ENCODE measurements around the gene CACNB2. TPM values are rescaled to one million over a fixed set of nuclear protein-coding genes. Genes with fewer than 3 reads are reported as not detected.

Gene CACNB2
- total RNA-seq, 3 donors from 2014 or later: not detected

DNA sequence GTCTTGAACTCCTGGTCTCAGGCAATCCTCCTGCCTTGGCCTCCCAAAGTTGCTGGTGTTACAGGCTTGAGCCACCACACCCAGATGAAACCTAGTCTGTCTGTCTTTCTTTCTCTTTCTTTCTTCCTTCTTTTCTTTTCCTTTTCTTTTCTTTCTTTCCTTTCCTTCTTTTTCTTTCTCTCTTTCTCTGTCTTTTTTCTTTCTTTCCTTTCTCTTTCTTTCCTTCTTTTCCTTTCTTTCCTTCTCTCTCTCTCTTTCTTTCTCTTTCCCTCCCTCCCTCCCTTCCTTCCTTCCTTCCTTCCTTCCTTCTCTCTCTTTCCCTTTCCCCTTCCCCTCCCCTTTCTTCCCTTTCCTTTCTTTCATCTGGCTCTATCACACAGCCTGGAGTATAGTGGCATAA, 185.2 kb downstream of the CACNB2 start:
- no peaks in the 10 kb centered on the region for H3K27me3 Mint-ChIP-seq (ENCODE audit: low read depth)
- no peak for ATAC-seq
- no peaks in the 10 kb centered on the region for H3K9me3 Mint-ChIP-seq
- no peaks in the 10 kb centered on the region for H3K36me3 Mint-ChIP-seq (ENCODE audit: insufficient read depth)
- no peak for DNase-seq
- no peak overlapping the region for H3K4me3 Mint-ChIP-seq
- H3K4me1 Mint-ChIP-seq (ENCODE audit: low read depth): no peaks in the 10 kb centered on the region

DNA sequence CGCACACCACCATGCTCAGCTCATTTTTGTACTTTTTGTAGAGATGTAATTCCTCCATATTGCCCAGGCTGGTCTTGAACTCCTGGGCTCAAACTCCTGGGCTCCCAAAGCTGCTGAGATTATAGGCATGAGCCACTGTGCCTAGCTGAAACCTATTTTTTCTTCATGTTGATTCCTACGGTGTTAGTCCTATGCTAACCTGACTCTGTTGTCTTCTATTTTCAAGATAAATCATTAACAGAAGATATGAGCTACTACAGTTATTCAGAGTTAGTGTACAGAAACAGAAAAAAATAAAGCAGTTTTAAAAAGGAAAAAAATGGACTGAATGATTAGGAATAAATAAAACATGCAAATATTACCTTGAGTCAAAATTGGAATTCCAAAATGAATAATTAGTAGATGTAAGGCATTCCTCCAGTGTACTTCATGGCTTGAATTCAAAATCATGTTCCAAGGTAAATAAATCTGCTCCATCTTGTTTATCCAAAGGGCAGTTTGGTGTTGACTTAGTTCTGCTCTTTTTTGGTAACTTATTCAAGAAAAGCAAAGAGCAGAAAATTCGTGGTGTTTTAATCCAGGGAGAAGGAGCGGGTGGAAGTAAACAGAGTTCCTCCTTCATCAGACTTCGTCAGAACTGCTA, 185.8 kb downstream of the CACNB2 start:
- Mint-ChIP-seq H3K27me3 (ENCODE audit: low read depth) (no peaks in the 10 kb centered on the region), H3K4me1 (ENCODE audit: low read depth) (no peaks in the 10 kb centered on the region), H3K36me3 (ENCODE audit: insufficient read depth) (no peaks in the 10 kb centered on the region), H3K9me3 (no peaks in the 10 kb centered on the region), H3K4me3 (no peak overlapping the region)
- no peak for ATAC-seq
- no peak for DNase-seq

DNA sequence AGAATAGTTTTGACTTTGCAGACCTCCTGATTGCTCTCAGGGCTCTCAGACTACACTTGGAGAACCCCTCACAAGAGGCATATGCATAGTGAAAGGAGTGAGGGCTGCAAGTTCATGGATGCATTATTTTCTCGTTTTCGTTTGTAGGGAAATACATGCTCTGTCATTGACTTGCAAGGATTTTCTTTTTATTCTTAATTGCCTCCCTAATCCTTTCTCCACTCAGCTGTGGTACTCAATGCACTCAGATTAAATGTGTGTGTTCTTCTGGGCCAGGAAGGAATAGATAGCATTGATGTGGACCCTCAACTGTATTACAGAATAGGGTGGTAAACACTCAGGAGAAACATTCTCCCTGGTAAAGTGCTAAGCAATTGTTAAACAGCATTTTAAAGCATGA, 188.7 kb downstream of the CACNB2 start:
- H3K4me1 Mint-ChIP-seq (ENCODE audit: low read depth): no peaks in the 10 kb centered on the region
- no peaks in the 10 kb centered on the region for H3K36me3 Mint-ChIP-seq (ENCODE audit: insufficient read depth)
- no peaks in the 10 kb centered on the region for H3K9me3 Mint-ChIP-seq
- no peaks in the 10 kb centered on the region for H3K27me3 Mint-ChIP-seq (ENCODE audit: low read depth)
- no peak for ATAC-seq
- no peak overlapping the region for H3K4me3 Mint-ChIP-seq
- DNase-seq: no peak

DNA sequence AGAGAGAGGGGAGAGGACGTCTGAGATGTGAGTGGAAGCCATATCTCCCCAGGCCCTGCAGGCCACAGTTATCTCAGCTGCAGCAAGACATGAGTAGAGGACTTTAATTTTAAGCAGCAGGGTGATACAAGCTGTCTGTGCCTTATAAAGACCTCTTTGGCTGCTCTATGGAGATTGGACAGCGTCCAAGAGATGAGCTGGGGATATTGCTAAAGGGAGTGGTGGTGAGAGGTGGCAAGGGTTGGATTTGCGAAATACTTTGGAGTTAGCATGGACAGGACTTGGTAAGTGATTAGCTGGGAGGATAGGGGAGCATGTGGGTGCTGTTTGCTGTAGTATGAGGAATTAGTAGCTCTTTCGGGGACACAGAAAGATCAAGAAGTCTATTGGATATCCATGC, 191.8 kb downstream of the CACNB2 start:
- DNase-seq: no peak
- Mint-ChIP-seq H3K9me3 (no peaks in the 10 kb centered on the region), H3K4me3 (no peak overlapping the region), H3K4me1 (ENCODE audit: low read depth) (no peaks in the 10 kb centered on the region), H3K27me3 (ENCODE audit: low read depth) (no peaks in the 10 kb centered on the region), H3K36me3 (ENCODE audit: insufficient read depth) (no peaks in the 10 kb centered on the region)
- ATAC-seq: no peak

DNA sequence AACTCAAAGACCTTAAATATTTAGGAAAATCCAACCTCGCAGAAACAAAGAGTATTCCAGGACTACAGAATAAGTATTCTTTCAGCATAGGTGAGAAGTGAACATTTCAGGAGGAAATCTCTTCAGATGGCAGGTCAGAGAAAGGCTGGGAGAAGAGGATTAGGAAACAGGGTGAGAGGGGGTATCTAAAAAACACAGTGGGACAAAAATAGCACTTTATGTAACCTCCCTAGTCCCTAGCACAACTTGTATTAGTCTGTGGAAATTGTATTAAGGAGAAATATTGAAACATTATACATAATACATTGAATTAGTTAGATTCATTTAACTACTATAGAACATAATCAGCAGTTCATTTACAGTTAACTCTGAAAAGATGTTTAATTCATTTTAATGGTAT, 192.3 kb downstream of the CACNB2 start:
- Mint-ChIP-seq H3K36me3 (ENCODE audit: insufficient read depth) (no peaks in the 10 kb centered on the region), H3K9me3 (no peaks in the 10 kb centered on the region), H3K4me1 (ENCODE audit: low read depth) (no peaks in the 10 kb centered on the region), H3K27me3 (ENCODE audit: low read depth) (no peaks in the 10 kb centered on the region), H3K4me3 (no peak overlapping the region)
- DNase-seq (no peak), ATAC-seq (no peak)

DNA sequence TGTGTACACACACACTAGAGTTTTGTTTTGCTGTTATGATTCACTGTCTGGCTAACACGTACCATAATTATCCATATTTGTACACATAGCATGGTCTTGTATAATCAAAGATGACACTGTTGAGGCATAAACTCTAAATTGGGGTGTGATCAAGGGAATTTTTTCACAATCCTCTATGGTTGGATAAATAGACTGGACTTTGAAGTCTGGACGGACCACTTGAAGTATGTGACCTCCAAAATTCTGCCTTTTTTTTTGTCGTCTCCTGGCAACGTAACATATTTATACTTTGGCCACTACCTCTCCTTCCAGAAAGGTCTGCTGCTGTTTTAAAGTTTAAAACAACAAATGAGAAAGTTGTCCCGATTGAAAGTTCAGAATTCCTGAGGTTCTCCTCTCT, 193.4 kb downstream of the CACNB2 start:
- no peaks in the 10 kb centered on the region for H3K9me3 Mint-ChIP-seq
- H3K4me1 Mint-ChIP-seq (ENCODE audit: low read depth): no peaks in the 10 kb centered on the region
- no peak overlapping the region for H3K4me3 Mint-ChIP-seq

DNA sequence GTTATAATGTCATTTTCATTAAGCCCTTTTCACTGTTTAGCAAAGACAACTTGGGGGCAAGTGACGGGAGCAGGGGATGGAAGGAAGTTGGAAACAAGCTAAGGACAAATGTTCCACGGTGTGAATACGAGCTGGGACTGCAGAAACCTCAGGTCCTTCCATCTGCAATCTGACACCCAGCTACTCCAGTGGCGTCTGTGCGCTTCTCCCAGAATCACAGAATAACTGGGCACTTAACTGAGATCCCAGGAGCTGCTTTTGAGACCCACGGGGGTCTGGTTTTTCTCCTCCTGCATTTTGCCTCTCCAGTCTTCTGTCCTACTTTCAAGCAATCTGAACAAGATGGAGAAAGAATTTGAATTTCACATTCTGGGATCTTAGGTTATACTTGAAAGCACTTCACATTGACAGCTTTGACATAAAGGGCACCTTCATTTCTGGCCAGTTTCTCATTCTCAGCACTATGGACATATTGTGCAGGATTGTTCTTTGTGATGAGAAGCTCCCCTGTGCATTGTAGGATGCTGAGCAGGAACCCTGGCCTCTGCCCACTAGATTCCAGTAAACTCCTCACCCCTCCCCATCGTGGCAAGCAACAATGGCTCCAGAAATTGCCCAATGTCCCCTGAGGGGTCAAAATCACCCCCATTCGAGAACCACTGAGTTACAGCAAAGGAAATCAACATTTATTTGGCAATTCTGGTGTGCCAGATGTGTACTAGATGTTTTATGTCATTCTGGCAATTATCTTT, 194.1 kb downstream of the CACNB2 start:
- no peaks in the 10 kb centered on the region for H3K27me3 Mint-ChIP-seq (ENCODE audit: low read depth)
- no peak overlapping the region for H3K4me3 Mint-ChIP-seq
- no peak for DNase-seq
- no peaks in the 10 kb centered on the region for H3K4me1 Mint-ChIP-seq (ENCODE audit: low read depth)
- no peaks in the 10 kb centered on the region for H3K36me3 Mint-ChIP-seq (ENCODE audit: insufficient read depth)
- no peaks in the 10 kb centered on the region for H3K9me3 Mint-ChIP-seq
- ATAC-seq: no peak

More for the DNA sequence above, 193.4 kb downstream of the CACNB2 start:
- ATAC-seq (no peak), DNase-seq (no peak)
- Mint-ChIP-seq H3K27me3 (ENCODE audit: low read depth) (no peaks in the 10 kb centered on the region), H3K36me3 (ENCODE audit: insufficient read depth) (no peaks in the 10 kb centered on the region)

DNA sequence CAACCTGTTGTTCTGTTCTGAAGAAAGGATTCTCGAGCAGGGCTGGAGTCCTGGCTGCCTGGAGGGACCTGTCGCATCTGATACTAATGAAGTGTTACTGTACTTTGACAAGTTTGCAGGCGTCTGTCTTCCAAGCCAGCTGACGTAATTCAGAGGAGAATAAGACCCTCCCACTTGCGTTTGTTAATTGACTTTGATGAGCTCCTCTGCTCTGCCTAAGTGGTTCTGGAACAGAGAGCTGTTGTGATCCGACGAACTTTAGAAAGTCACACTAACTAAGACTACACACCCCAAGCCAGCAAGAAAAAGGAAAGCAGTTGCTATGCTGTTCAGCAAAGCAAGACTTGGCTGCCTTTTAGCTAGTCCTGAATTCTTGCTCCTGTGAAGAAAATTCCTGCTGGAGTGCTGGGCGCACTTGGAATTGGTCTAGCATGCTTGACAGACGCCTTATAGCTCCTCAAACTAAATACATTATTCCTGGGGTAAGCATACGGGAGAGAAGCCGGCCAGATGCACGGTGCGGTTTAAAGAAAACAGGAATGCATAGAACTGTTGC, 200.3 kb downstream of the CACNB2 start:
- Mint-ChIP-seq H3K36me3 (ENCODE audit: insufficient read depth) (no peaks in the 10 kb centered on the region), H3K27me3 (ENCODE audit: low read depth) (no peaks in the 10 kb centered on the region), H3K4me1 (ENCODE audit: low read depth) (no peaks in the 10 kb centered on the region), H3K9me3 (no peaks in the 10 kb centered on the region), H3K4me3 (no peak overlapping the region)
- DNase-seq (no peak), ATAC-seq (no peak)

DNA sequence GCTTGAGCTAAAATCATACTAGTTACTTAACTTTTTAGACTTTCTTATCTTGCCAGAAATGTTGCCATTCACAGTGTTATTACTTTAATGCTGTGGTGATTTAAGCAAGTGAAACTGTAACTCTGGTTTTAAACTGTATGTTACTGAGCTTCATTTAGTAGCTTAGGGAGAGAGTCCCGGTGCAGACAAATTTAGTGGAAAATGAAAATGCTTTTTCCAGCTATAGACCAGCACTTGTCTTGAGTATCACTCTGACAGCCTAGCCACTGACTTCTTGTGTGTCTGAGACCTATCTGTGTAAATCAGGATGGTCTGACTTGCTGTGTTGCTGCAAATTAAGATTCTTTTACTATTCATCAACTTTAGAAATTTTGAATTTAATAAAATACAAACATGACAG, 200.8 kb downstream of the CACNB2 start:
- no peaks in the 10 kb centered on the region for H3K27me3 Mint-ChIP-seq (ENCODE audit: low read depth)
- no peak for ATAC-seq
- H3K4me3 Mint-ChIP-seq: no peak overlapping the region
- H3K4me1 Mint-ChIP-seq (ENCODE audit: low read depth): no peaks in the 10 kb centered on the region
- no peak for DNase-seq
- no peaks in the 10 kb centered on the region for H3K9me3 Mint-ChIP-seq
- H3K36me3 Mint-ChIP-seq (ENCODE audit: insufficient read depth): no peaks in the 10 kb centered on the region

DNA sequence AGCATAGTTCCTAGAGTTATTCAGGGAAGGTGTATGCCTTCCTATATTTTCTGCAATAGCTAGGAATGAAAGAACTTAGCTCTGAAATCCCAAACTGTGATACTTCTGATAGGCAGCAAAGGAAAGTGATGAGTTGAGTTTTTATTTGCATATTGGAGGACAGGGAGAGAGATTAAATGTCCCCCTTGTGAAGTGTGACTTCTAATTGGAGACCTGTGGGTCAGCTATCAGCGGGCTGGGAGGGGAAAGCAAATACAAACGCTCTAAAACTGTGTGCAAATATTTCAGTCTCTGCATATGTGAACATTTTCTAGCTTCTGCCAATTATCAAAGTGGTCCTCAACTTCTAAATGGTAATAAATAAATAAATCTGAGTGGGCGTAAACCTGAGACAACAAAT, 203.3 kb downstream of the CACNB2 start:
- Mint-ChIP-seq H3K4me1 (ENCODE audit: low read depth) (no peaks in the 10 kb centered on the region), H3K27me3 (ENCODE audit: low read depth) (no peaks in the 10 kb centered on the region), H3K9me3 (no peaks in the 10 kb centered on the region), H3K4me3 (no peak overlapping the region), H3K36me3 (ENCODE audit: insufficient read depth) (no peaks in the 10 kb centered on the region)
- DNase-seq (no peak), ATAC-seq (no peak)

DNA sequence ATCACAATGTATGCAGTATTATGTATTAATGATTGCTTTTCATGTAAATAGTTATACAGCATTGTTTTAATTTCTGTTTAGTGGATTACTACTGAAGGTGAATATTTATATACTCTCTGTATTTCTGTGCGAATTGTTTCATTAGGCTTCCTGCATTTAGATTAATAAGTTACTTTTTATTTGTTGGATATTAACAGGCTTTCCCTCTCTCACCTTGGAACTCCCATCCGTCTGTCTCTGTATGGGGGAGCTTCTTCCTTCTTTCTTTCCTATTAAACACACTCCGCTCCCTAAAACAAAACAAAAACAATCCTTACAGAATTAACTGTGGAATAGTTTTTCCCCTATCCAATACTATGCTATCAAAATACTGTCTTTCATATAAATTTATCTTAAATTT, 205.1 kb downstream of the CACNB2 start:
- Mint-ChIP-seq H3K4me1 (ENCODE audit: low read depth) (no peaks in the 10 kb centered on the region), H3K36me3 (ENCODE audit: insufficient read depth) (no peaks in the 10 kb centered on the region), H3K27me3 (ENCODE audit: low read depth) (no peaks in the 10 kb centered on the region), H3K9me3 (no peaks in the 10 kb centered on the region), H3K4me3 (no peak overlapping the region)
- ATAC-seq (no peak), DNase-seq (no peak)

DNA sequence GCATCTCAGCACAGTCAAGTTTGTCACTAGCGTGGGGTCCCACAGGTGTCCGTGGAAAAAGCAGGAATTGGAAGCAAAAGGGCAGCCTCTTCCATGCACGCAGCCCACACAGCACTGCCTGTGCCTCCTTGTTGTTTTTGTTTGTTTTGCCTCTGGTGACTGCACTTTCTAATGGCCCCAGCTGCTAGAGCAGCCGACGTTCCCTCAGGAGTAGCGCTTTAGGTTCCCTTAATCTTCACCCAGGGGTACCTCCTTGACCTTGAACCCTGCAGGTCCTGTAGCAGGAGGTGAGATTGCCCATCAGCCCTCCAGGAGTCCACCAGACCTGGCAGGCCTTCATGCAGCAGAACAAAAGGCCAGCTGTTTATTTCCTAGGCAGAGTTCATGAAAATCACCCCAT, 210.1 kb downstream of the CACNB2 start:
- Mint-ChIP-seq H3K4me1 (ENCODE audit: low read depth) (no peaks in the 10 kb centered on the region), H3K4me3 (no peak overlapping the region), H3K9me3 (no peaks in the 10 kb centered on the region), H3K36me3 (ENCODE audit: insufficient read depth) (no peaks in the 10 kb centered on the region), H3K27me3 (ENCODE audit: low read depth) (no peaks in the 10 kb centered on the region)
- ATAC-seq: no peak
- DNase-seq: no peak

DNA sequence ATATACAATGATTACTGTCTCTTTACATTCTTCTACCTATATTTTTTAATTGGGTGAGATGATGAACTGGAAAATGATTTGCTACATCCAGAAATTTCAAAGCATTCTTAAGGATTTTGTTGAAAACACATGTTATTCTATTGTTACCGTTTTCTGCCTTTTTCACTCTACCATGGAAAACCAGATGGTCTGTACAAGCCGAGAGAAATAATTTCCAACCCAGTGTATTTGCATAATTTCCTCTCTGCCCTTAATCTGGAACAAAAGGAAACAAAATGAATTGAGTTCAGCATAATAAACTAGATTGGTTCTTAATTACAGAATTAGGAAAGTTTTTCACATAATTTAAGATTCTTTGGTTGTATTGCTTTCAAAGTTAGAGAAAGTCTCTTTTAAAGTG, 211.2 kb downstream of the CACNB2 start:
- H3K4me1 Mint-ChIP-seq (ENCODE audit: low read depth): no peaks in the 10 kb centered on the region
- H3K27me3 Mint-ChIP-seq (ENCODE audit: low read depth): no peaks in the 10 kb centered on the region
- ATAC-seq (no peak), DNase-seq (no peak)
- H3K9me3 Mint-ChIP-seq: no peaks in the 10 kb centered on the region
- no peak overlapping the region for H3K4me3 Mint-ChIP-seq
- no peaks in the 10 kb centered on the region for H3K36me3 Mint-ChIP-seq (ENCODE audit: insufficient read depth)

DNA sequence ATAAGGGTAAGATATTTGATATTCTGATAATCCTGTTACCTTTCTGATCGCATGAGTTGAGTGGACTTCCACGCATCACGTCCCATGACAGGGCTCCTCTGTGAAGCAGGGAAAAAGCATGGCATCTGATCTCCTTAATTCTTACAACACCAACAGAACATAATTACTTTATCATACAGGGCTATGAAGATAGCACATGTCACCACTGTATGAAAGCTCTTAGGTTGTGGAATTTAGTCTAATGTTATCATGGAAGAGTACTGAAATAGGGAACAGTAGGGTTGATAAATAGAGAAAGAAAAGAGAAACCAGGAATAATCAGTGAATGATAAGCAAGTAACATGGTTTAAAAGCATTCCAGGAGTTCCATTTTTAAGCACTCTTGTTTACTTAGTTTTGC, 212.0 kb downstream of the CACNB2 start:
- Mint-ChIP-seq H3K36me3 (ENCODE audit: insufficient read depth) (no peaks in the 10 kb centered on the region), H3K4me1 (ENCODE audit: low read depth) (no peaks in the 10 kb centered on the region), H3K27me3 (ENCODE audit: low read depth) (no peaks in the 10 kb centered on the region), H3K9me3 (no peaks in the 10 kb centered on the region), H3K4me3 (no peak overlapping the region)
- DNase-seq (no peak), ATAC-seq (no peak)

DNA sequence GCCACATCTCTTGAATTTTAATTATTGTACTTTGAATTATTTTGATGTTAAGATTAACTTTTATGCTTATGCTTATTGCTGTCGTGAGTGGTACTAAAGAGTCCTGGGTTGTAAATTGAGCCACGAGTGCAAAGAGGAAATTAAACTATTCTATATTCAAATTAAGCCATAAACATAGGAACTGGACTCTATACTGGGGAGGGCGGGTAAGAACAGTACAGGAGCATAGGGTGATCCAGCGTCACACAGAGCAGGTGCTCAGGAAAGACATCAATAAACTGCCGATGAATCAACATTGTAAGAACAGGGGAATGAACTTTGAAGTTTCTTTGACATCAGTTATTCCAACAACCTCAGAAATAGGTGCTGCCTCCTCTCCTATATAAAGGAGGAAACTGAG, 219.6 kb downstream of the CACNB2 start:
- no peaks in the 10 kb centered on the region for H3K36me3 Mint-ChIP-seq (ENCODE audit: insufficient read depth)
- ATAC-seq (no peak), DNase-seq (no peak)
- H3K27me3 Mint-ChIP-seq (ENCODE audit: low read depth): peaks cover 3% of the 10 kb centered on the region
- H3K4me1 Mint-ChIP-seq (ENCODE audit: low read depth): no peaks in the 10 kb centered on the region
- H3K4me3 Mint-ChIP-seq: no peak overlapping the region
- H3K9me3 Mint-ChIP-seq: no peaks in the 10 kb centered on the region
